ENCODE data around the gene CHRM2.

Gene CHRM2

DNA sequence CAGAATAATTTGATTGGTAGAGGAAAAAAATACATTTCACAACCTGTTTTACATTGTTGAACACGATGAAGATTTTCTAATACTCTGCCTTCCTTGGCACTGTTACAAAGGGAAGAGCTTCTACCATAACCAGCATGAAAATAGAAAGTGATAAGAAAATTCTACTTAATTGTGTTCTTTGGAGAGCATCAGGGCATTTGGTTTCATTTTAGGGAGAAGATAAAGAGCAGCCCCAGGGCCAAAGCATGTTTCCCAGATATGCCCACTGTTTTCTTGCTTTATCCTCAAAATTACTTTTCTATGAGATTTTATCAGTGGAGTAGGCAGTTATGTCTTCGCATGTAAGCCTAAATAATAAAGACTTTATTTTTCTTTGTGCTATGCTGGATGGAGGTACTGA is 9.5 kb downstream of the CHRM2 start:
- no peaks in the 10 kb centered on the region for H3K36me3 Mint-ChIP-seq
- H3K27me3 Mint-ChIP-seq = no peaks in the 10 kb centered on the region
- H3K9me3 Mint-ChIP-seq = peaks cover 3% of the 10 kb centered on the region
- no peak for ATAC-seq
- H3K4me1 Mint-ChIP-seq = no peaks in the 10 kb centered on the region
- no peak overlapping the region for H3K4me3 Mint-ChIP-seq
- H3K27ac Mint-ChIP-seq = no peak overlapping the region

DNA sequence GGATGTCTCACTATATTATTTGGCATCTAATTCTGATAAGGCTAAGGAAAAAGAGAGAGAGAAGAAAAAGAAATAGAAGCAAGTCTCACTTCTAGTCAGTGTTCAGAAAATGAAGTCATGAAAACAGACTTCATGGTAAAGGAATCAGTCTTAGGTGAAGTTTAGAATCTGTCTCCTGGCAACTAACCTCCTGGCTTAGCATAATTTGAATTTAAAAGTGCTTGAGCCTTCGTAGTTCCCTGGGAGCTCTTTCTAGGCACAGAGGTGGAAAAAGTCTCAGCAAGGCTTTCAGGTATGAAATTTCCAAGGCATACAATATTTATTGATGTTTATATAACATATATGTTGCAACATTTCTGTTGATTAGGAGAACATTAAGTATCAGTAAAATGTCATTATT is 10.4 kb downstream of the CHRM2 start:
- Mint-ChIP-seq H3K9me3 (peaks cover 3% of the 10 kb centered on the region), H3K4me1 (no peaks in the 10 kb centered on the region), H3K4me3 (no peak overlapping the region), H3K27me3 (no peaks in the 10 kb centered on the region), H3K27ac (no peak overlapping the region), H3K36me3 (no peaks in the 10 kb centered on the region)
- ATAC-seq = no peak

DNA sequence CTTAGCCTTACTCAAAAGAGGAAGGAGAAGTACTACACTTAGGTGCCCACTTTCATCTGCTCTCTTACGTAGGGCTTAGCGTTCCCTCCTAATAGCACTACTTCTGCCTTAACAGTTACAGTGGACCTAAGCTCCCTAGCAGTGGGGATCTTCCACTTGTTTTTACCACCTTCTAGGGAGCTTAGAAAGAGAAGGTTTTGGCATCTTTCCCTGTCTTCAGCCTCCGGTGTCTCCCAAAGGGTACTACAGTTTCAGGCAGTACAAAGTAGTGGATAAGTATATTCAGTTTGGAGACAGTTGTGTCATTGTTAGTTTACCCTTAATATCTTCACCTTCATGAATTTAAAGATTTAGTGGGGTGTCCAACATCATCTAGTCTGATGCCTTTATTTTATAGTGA is 14.6 kb downstream of the CHRM2 start:
- no peak overlapping the region for H3K27ac Mint-ChIP-seq
- no peaks in the 10 kb centered on the region for H3K36me3 Mint-ChIP-seq

GRCh38 chr7:136884492-136884891 is 16.0 kb downstream of the CHRM2 start:
- Mint-ChIP-seq H3K36me3 (no peaks in the 10 kb centered on the region), H3K4me1 (no peaks in the 10 kb centered on the region), H3K9me3 (peaks cover 6% of the 10 kb centered on the region), H3K4me3 (no peak overlapping the region), H3K27me3 (no peaks in the 10 kb centered on the region), H3K27ac (no peak overlapping the region)
- no peak for ATAC-seq

More for the DNA sequence above, 14.6 kb downstream of the CHRM2 start:
- no peaks in the 10 kb centered on the region for H3K4me1 Mint-ChIP-seq
- H3K4me3 Mint-ChIP-seq = no peak overlapping the region
- no peaks in the 10 kb centered on the region for H3K27me3 Mint-ChIP-seq
- H3K9me3 Mint-ChIP-seq = peaks cover 6% of the 10 kb centered on the region
- no peak for ATAC-seq

- Mint-ChIP-seq H3K4me3 (no peak overlapping the region), H3K4me1 (no peaks in the 10 kb centered on the region), H3K27ac (no peak overlapping the region), H3K36me3 (no peaks in the 10 kb centered on the region), H3K27me3 (no peaks in the 10 kb centered on the region), H3K9me3 (peaks cover 4% of the 10 kb centered on the region)
- no peak for ATAC-seq
Measured at GRCh38 chr7:136887317-136887716, 18.9 kb downstream of the CHRM2 start.

DNA sequence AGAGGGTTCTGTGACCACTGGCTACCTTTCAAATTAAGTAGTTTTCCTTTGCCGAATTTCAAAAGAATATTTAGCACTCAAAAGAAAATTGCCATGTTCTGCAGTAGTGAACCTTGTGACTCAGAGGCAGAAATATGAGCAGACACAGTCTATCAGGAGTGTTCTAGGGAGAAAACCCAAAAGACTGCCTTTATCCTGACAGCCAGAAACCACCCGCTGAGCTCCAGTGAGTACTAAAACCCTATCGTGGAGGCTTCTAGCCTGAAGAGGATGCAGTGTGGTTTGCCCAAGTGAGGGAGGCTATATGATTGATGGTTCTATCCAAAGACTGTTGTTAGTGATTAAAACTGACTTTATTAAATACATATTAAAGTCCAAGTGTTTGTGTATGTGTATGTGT is 21.9 kb downstream of the CHRM2 start:
- Mint-ChIP-seq H3K36me3 (no peaks in the 10 kb centered on the region), H3K9me3 (peaks cover 6% of the 10 kb centered on the region)

GRCh38 chr7:136891850-136892249 is 23.4 kb downstream of the CHRM2 start:
- ATAC-seq = no peak
- no peaks in the 10 kb centered on the region for H3K27me3 Mint-ChIP-seq
- no peaks in the 10 kb centered on the region for H3K4me1 Mint-ChIP-seq
- no peak overlapping the region for H3K4me3 Mint-ChIP-seq
- no peak overlapping the region for H3K27ac Mint-ChIP-seq
- peaks cover 4% of the 10 kb centered on the region for H3K9me3 Mint-ChIP-seq
- H3K36me3 Mint-ChIP-seq = no peaks in the 10 kb centered on the region

More for the DNA sequence above, 21.9 kb downstream of the CHRM2 start:
- no peak overlapping the region for H3K27ac Mint-ChIP-seq
- ATAC-seq = no peak
- no peak overlapping the region for H3K4me3 Mint-ChIP-seq
- H3K27me3 Mint-ChIP-seq = no peaks in the 10 kb centered on the region
- H3K4me1 Mint-ChIP-seq = no peaks in the 10 kb centered on the region

GRCh38 chr7:136894789-136895188 is 26.3 kb downstream of the CHRM2 start:
- Mint-ChIP-seq H3K27me3 (no peaks in the 10 kb centered on the region), H3K36me3 (no peaks in the 10 kb centered on the region), H3K9me3 (peaks cover 4% of the 10 kb centered on the region), H3K27ac (no peak overlapping the region), H3K4me3 (no peak overlapping the region), H3K4me1 (no peaks in the 10 kb centered on the region)
- no peak for ATAC-seq

- Mint-ChIP-seq H3K4me3 (no peak overlapping the region), H3K36me3 (no peaks in the 10 kb centered on the region), H3K9me3 (peaks cover 6% of the 10 kb centered on the region), H3K4me1 (no peaks in the 10 kb centered on the region), H3K27ac (no peak overlapping the region), H3K27me3 (no peaks in the 10 kb centered on the region)
- no peak for ATAC-seq
Measured at GRCh38 chr7:136897676-136898075, 29.2 kb downstream of the CHRM2 start.

DNA sequence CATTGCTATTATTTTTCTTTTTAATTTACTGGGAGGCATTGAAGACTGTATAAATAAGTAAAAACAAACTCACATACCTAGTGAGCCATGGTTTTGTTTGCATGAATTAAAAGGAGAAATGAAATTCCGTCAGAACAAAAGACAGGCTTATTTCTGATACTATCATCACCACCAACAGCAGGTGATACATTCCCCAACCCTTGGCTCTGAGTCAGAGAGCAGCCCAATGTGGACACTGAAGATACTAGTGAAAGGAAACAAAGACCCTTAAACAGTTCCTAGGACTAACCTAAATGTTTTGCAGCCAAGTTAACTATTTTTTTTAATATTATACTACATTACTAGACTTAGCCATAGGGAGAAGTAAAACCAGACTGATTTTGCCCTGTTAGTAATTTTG is 31.6 kb downstream of the CHRM2 start:
- Mint-ChIP-seq H3K9me3 (peaks cover 3% of the 10 kb centered on the region), H3K27ac (no peak overlapping the region), H3K27me3 (no peaks in the 10 kb centered on the region), H3K36me3 (no peaks in the 10 kb centered on the region), H3K4me3 (no peak overlapping the region), H3K4me1 (no peaks in the 10 kb centered on the region)
- no peak for ATAC-seq

DNA sequence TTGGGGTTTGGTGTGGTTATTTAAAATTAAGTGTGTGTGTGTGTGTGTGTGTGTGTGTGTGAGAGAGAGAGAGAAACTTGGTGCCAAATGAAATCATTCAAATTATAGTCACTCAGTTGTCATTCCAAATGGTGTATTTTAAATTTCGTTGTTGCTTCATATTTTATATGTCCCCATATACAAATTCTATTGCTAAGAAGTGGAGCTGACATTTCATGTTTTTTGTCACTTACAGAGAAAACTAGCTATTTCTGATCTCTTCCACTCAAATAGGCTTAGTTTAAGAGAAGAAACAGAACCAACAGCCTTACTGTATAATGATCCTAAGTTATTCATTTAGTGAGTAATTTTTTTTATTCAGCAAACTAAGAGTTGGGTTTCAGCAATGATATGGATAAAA is 42.3 kb downstream of the CHRM2 start:
- Mint-ChIP-seq H3K27ac (no peak overlapping the region), H3K36me3 (no peaks in the 10 kb centered on the region), H3K27me3 (no peaks in the 10 kb centered on the region), H3K9me3 (peaks cover 5% of the 10 kb centered on the region), H3K4me3 (no peak overlapping the region), H3K4me1 (no peaks in the 10 kb centered on the region)
- ATAC-seq = no peak

DNA sequence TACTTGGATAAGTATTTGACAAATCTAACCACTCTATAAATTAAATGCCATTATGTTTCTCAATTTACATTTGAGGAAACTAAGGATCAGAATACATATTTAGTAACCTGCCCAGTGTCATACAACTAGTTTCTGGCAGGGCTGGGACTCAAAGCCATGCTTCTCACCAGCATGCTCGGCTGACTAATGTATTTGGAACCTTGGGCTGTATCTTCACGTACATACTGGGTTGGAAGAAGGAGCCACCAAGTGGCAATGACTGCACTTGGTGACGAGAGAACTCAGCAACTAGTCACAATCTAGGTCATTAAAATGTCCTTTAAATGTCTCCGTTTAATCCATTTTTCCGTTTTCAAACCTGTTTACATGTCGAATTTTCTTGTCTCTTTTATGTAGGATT is 42.9 kb downstream of the CHRM2 start:
- no peaks in the 10 kb centered on the region for H3K27me3 Mint-ChIP-seq
- H3K4me3 Mint-ChIP-seq = no peak overlapping the region
- no peaks in the 10 kb centered on the region for H3K4me1 Mint-ChIP-seq
- H3K27ac Mint-ChIP-seq = no peak overlapping the region
- H3K9me3 Mint-ChIP-seq = peaks cover 6% of the 10 kb centered on the region
- no peaks in the 10 kb centered on the region for H3K36me3 Mint-ChIP-seq
- no peak for ATAC-seq

DNA sequence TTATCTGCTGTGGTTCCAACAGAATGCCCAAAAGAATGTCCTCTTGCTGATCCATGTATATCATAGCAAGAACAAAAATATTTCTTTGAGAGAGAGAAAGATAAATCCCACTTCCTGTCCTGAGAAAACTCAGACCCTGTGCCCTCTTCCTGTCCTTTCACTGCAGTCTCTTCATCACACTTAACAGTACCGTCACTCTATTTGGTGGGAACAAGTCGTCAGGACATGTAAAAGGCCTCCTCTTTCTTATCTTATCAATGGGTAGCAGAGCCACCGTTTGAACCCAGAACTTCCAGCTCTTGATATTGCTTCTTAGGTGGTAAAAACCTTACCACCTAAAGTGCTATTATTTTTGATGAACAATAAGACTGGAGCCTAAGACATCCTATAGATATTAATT is 43.9 kb downstream of the CHRM2 start:
- H3K4me3 Mint-ChIP-seq = no peak overlapping the region
- H3K36me3 Mint-ChIP-seq = no peaks in the 10 kb centered on the region
- H3K27me3 Mint-ChIP-seq = no peaks in the 10 kb centered on the region
- peaks cover 15% of the 10 kb centered on the region for H3K9me3 Mint-ChIP-seq
- H3K27ac Mint-ChIP-seq = no peak overlapping the region
- no peak for ATAC-seq
- H3K4me1 Mint-ChIP-seq = no peaks in the 10 kb centered on the region

DNA sequence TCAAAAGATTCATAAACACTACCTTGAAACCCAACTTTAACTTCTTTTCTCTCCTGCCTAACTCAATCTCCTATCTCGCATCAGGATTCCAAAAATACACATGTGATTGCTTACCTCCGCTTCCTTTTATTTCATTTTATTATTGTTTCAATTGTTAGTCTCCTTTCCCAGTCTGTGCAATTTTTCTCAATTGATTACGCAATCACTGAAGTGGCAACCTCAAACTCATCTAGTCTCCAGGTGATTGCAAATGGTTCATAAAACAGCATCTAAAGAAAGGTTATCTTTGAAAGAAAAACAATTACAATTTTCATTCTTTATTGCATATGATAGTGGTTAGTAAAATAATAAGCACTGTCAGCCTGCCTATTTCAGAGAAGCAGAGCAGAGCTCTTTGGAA is 45.6 kb downstream of the CHRM2 start:
- no peaks in the 10 kb centered on the region for H3K36me3 Mint-ChIP-seq
- no peaks in the 10 kb centered on the region for H3K27me3 Mint-ChIP-seq
- no peak overlapping the region for H3K27ac Mint-ChIP-seq
- no peaks in the 10 kb centered on the region for H3K4me1 Mint-ChIP-seq
- no peak overlapping the region for H3K4me3 Mint-ChIP-seq
- peaks cover 11% of the 10 kb centered on the region for H3K9me3 Mint-ChIP-seq
- ATAC-seq = no peak

DNA sequence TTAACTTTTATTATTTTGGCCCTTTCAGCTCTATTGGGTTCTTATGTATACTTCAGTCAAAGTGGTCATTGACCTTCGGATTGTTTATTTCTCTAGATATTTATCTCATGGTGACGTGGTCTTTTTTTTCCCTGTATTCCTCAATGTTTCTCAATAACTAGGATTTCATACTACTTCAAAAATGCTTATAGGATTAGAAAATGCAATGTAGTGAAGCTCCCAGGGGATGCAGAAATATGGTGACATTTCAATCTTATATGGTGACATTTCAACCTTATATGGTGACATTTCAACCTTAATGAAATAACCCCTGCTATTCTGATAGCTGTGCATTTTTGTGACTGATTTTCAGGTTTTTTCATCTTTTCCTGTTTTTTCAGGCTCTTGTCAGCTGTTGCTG is 51.4 kb downstream of the CHRM2 start:
- Mint-ChIP-seq H3K9me3 (peaks cover 12% of the 10 kb centered on the region), H3K4me1 (no peaks in the 10 kb centered on the region), H3K36me3 (no peaks in the 10 kb centered on the region), H3K4me3 (no peak overlapping the region), H3K27ac (no peak overlapping the region), H3K27me3 (no peaks in the 10 kb centered on the region)
- ATAC-seq = no peak

- Mint-ChIP-seq H3K36me3 (no peaks in the 10 kb centered on the region), H3K4me1 (no peaks in the 10 kb centered on the region), H3K9me3 (peaks cover 3% of the 10 kb centered on the region), H3K4me3 (no peak overlapping the region), H3K27ac (no peak overlapping the region), H3K27me3 (no peaks in the 10 kb centered on the region)
- no peak for ATAC-seq
Measured at GRCh38 chr7:136923111-136923667, 54.7 kb downstream of the CHRM2 start.

DNA sequence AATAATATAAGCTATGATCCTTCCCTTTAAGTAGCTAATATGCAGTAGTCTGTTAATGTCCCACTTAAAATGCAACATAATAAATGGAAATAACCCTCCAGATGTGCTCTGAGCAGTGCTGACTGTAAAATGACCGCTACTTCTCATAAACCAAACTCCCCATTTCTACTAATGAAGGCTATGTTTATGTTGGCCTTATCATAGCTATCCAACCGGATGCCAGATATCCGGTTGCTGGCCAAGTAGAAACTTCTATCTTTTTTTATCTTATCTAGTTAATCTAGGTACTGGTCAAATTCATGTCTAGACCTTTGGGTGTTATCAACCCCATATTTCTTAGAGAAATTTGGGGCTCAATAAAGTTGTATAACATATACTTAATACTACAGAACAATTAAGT is 56.6 kb downstream of the CHRM2 start:
- ATAC-seq = no peak
- Mint-ChIP-seq H3K27ac (no peak overlapping the region), H3K4me1 (no peaks in the 10 kb centered on the region), H3K4me3 (no peak overlapping the region), H3K27me3 (no peaks in the 10 kb centered on the region), H3K9me3 (no peaks in the 10 kb centered on the region), H3K36me3 (no peaks in the 10 kb centered on the region)
